HepG2 (cell line): ENCODE results near the gene SPTSSA. TPM values are rescaled to one million over a fixed set of nuclear protein-coding genes. Genes with fewer than 3 reads are reported as not detected.

Source experiments
- BORCS8-MEF2B ChIP-seq: sonication (generic); formaldehyde crosslinking; IDR thresholded peaks from 2 replicates; pipeline ENCODE4 v1.8.0; 2022; ENCODE audit warnings: mild to moderate bottlenecking, missing genetic modification reagents
- CENPT ChIP-seq: sonication (generic); formaldehyde crosslinking; IDR thresholded peaks from 2 replicates; pipeline ENCODE4 v1.8.0; 2022; ENCODE audit warnings: low read depth, mild to moderate bottlenecking, moderate library complexity, missing genetic modification reagents
- DMAP1 ChIP-seq: IDR thresholded peaks from 2 replicates; pipeline ENCODE4 v1.6.1; 2016
- ELF3 ChIP-seq: IDR thresholded peaks from 2 replicates; pipeline ENCODE4 v1.6.1; 2016; ENCODE audit warnings: missing genetic modification reagents, missing compliant biosample characterization
- ELK4 ChIP-seq: sonication (generic); formaldehyde crosslinking; IDR thresholded peaks from 2 replicates; pipeline ENCODE4 v1.9.0; 2021; ENCODE audit warnings: missing genetic modification reagents, borderline replicate concordance
- GABPA ChIP-seq, 2 experiments: IDR thresholded peaks; 2 replicates each; pipeline ENCODE4 v1.6.1; 2011 to 2016; ENCODE audit warnings: low read depth in 2 of 2, low read length in 1 of 2, missing biosample characterization in 1 of 2, missing genetic modification characterization in 1 of 2
- MAX ChIP-seq: IDR thresholded peaks from 2 replicates; pipeline ENCODE4 v1.6.1; 2012; ENCODE audit warnings: inconsistent platforms
- NCOA2 ChIP-seq: sonication (generic); formaldehyde crosslinking; IDR thresholded peaks from 2 replicates; pipeline ENCODE4 v1.8.0; 2022; ENCODE audit warnings: inconsistent platforms
- RARG ChIP-seq: sonication (generic); formaldehyde crosslinking; IDR thresholded peaks from 2 replicates; pipeline ENCODE4 v1.4.0; 2020; ENCODE audit warnings: low read depth, mild to moderate bottlenecking, missing genetic modification reagents
- SKI ChIP-seq: fragments of 450-650 bp; IDR thresholded peaks from one replicate; pipeline ENCODE4 v1.6.1; 2018; ENCODE audit warnings: mild to moderate bottlenecking; ENCODE audit not compliant: partially characterized antibody
- TCF7 ChIP-seq: sonication (generic); IDR thresholded peaks from 2 replicates; pipeline ENCODE4 v1.6.1; 2016; ENCODE audit warnings: antibody characterized with exemption, low read depth
- TRIM24 ChIP-seq: sonication (generic); formaldehyde crosslinking; IDR thresholded peaks from 2 replicates; pipeline ENCODE4 v1.8.0; 2022; ENCODE audit warnings: mild to moderate bottlenecking, missing genetic modification reagents
- USF2 ChIP-seq, 2 experiments: sonication (generic) in 1 of 2; formaldehyde crosslinking in 1 of 2; IDR thresholded peaks; 2 replicates each; pipeline versions ENCODE4 v1.5.1 to v1.6.1; 2011 to 2020; ENCODE audit warnings: borderline replicate concordance in 1 of 2, low read depth in 1 of 2, low read length in 1 of 2, mild to moderate bottlenecking in 1 of 2, missing genetic modification reagents in 1 of 2, moderate library complexity in 1 of 2
- YY1 ChIP-seq: IDR thresholded peaks from 2 replicates; pipeline ENCODE4 v1.6.1; 2011; ENCODE audit warnings: low read length, low read depth, moderate library complexity, mild to moderate bottlenecking; ENCODE audit not compliant: insufficient read depth, insufficient replicate concordance
- ZKSCAN8 ChIP-seq: IDR thresholded peaks from 2 replicates; pipeline ENCODE4 v1.6.1; 2016; ENCODE audit warnings: borderline replicate concordance, missing genetic modification reagents, missing compliant biosample characterization
- ZNF3 ChIP-seq: IDR thresholded peaks from 2 replicates; pipeline ENCODE4 v1.7.0; 2017; ENCODE audit warnings: inconsistent platforms
- ZNF343 ChIP-seq: sonication (generic); formaldehyde crosslinking; IDR thresholded peaks from 2 replicates; pipeline ENCODE4 v1.4.0; 2020; ENCODE audit warnings: mild to moderate bottlenecking, missing genetic modification reagents
- ZNF441 ChIP-seq: sonication (generic); formaldehyde crosslinking; IDR thresholded peaks from 2 replicates; pipeline ENCODE4 v1.7.0; 2021; ENCODE audit warnings: missing genetic modification reagents, borderline replicate concordance
- ZNF550 ChIP-seq: sonication (generic); formaldehyde crosslinking; IDR thresholded peaks from 2 replicates; pipeline ENCODE4 v1.4.0; 2020; ENCODE audit warnings: mild to moderate bottlenecking, missing genetic modification reagents, borderline replicate concordance
- ZNF709 ChIP-seq: sonication (generic); formaldehyde crosslinking; IDR thresholded peaks from 2 replicates; pipeline ENCODE4 v1.5.0; 2020; ENCODE audit warnings: mild to moderate bottlenecking, missing genetic modification reagents
- ZNF724P ChIP-seq: sonication (generic); formaldehyde crosslinking; IDR thresholded peaks from 2 replicates; pipeline ENCODE4 v1.8.0; 2022; ENCODE audit warnings: missing genetic modification reagents, borderline replicate concordance
- ZSCAN5A ChIP-seq: sonication (generic); formaldehyde crosslinking; IDR thresholded peaks from 2 replicates; pipeline ENCODE4 v1.8.0; 2022; ENCODE audit warnings: mild to moderate bottlenecking, missing genetic modification reagents, borderline replicate concordance
- polyA plus RNA-seq, 8 experiments: library from polyadenylated mRNA; depleted of rRNA in 3 of 8; stranded (reverse) in 7 of 8; unstranded in 1 of 8; fragments of >200 nt; fragmentation: Illumina TruSeq in 4 of 8; extraction: Trizol in 4 of 8; gene quantifications; 2 replicates each; pipeline versions ENCODE4 v1.2.1 to v1.2.3, GENCODE V29; 2011 to 2016; ENCODE audit warnings: low read depth in 4 of 8, missing spikeins in 1 of 8, mixed read lengths in 1 of 8; ENCODE audit not compliant: insufficient read depth in 1 of 8
- total RNA-seq, 5 experiments: library from RNA; depleted of rRNA; stranded (reverse); fragments of >200 nt; fragmentation: Illumina TruSeq; extraction: Trizol; gene quantifications; 2 replicates each; pipeline ENCODE4 v1.2.3, GENCODE V29; 2016; ENCODE audit warnings: low read depth in 1 of 5
- TF ChIP-seq, protein P1 (sequence below): IDR thresholded peaks from 2 replicates; pipeline ENCODE4 v1.6.1; 2016; ENCODE audit warnings: mild to moderate bottlenecking, missing biosample characterization, missing genetic modification reagents

SPTSSA gene
- total and polyA plus RNA-seq, 2 of the 13 experiments (the other 11 are each of a cell fraction or from before 2014, with no cell fraction given) = 19.1 to 86.1 TPM

DNA sequence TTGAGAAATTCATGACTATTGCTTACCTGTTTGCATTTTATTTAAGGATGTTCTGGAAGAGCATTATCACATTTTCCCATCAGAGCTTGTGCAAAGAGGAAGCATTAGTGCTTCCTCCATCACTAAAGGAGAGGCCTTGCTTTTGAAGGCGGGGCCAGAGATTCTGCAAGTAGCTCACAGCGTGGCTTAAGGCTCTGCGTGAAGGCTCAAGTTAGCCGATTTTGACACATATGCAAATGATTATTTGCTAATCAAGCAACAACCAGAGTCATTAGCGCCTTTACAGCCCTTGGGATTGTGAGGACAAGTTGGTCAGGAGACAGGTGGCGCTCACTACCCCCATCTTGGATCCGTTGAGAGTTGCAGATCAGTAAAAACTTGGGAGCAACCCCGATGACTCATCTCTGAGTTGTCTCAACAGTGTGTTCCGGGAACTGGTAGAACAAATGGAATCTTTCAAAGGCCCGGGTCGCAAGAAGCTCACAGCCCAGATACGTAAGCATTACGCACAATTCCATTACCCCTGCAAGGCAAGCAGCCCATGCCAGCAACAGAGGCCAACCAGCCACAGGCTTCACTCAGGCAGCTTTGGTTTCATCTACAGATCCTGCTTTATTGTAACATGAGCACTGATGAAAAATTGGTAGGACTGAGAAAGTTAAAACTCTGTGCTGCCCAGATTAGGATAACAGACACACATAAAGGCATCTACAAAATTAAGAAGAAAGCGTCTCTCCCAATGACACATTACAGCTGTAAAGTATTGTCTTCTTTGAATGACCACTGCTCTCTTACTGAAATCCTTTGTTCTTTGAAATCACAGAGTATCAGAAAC lies 34.9 kb upstream of the SPTSSA start (continued):
- TF ChIP-seq ZNF550 (CRISPR knock-in tag) (peak; percentile 76; the same call in 1 of the 2 replicates), YY1 (peak; percentile 67), NCOA2 (CRISPR knock-in tag) (peak; percentile 87), USF2 (IDR thresholded peaks at IDR 0.05; ENCODE audit: low read depth, low read length) (no peak), USF2 (CRISPR knock-in tag; IDR thresholded peaks at IDR 0.05; ENCODE audit: borderline replicate concordance) (no peak), ZNF343 (CRISPR knock-in tag) (peak; percentile 28; the same call in 1 of the 2 replicates), ZSCAN5A (0 out of 2 replicates have a peak, but pooled peaks have one; percentile 74), GABPA (IDR thresholded peaks at IDR 0.05; ENCODE audit: low read depth, low read length) (no peak), GABPA (CRISPR knock-in tag; IDR thresholded peaks at IDR 0.05; ENCODE audit: low read depth) (peak; percentile 28; the same call in 1 of the 2 replicates), ZNF709 (CRISPR knock-in tag) (0 out of 2 replicates have a peak, but pooled peaks have one; percentile 65), ZNF441 (CRISPR knock-in tag) (0 out of 2 replicates have a peak, but pooled peaks have one; percentile 51), SKI (peak; percentile 46), ELF3 (peak; percentile 97), TRIM24 (peak; percentile 17; the same call in 1 of the 2 replicates), MAX (no peak; the same call in 1 of the 2 replicates), TCF7 (peak; percentile 61), CENPT (CRISPR knock-in tag) (0 out of 2 replicates have a peak, but pooled peaks have one; percentile 29), DMAP1 (CRISPR knock-in tag) (no peak), BORCS8-MEF2B (0 out of 2 replicates have a peak, but pooled peaks have one; percentile 58), ZNF724P (CRISPR knock-in tag) (peak; percentile 85; the same call in 1 of the 2 replicates), RARG (CRISPR knock-in tag) (no peak), ZNF3 (peak; percentile 70), ZKSCAN8 (CRISPR knock-in tag) (peak; percentile 67), ELK4 (CRISPR knock-in tag) (no peak)
- TF ChIP-seq, protein P1, sequence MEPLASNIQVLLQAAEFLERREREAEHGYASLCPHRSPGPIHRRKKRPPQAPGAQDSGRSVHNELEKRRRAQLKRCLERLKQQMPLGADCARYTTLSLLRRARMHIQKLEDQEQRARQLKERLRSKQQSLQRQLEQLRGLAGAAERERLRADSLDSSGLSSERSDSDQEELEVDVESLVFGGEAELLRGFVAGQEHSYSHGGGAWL (CRISPR knock-in tag) = peak; percentile 54; the same call in 1 of the 2 replicates
